ENCODE results near the gene SIX2. TPM values are rescaled to one million over a fixed set of nuclear protein-coding genes. Genes with fewer than 3 reads are reported as not detected.

SIX2 gene
- total and polyA plus RNA-seq, 2 of the 8 experiments (the other 6 are each of a cell fraction or from before 2014, with no cell fraction given): 0.47 to 1.0 TPM

GRCh38 chr2:45047301-45047700 is 38.0 kb upstream of the SIX2 start:
- H2AFZ ChIP-seq (ENCODE audit: low read length): no peak overlapping the region
- no peak overlapping the region for H2BK15ac ChIP-seq (ENCODE audit: low read length)
- no peak overlapping the region for H3K18ac ChIP-seq (ENCODE audit: extremely low read depth, low read length)
- H3K4ac ChIP-seq (replicated peaks; ENCODE audit: insufficient read length, low read depth, low read length): no peak overlapping the region
- H4K5ac ChIP-seq (ENCODE audit: insufficient read length, low read depth, low read length): no peak overlapping the region
- H2BK12ac ChIP-seq (ENCODE audit: low read depth, low read length): no peak overlapping the region
- H3K56ac ChIP-seq (replicated peaks; ENCODE audit: insufficient read length, low read depth, low read length): no peak overlapping the region
- ChIA-PET CTCF (ENCODE audit: partially characterized antibody) (interaction anchor here (2.5 kb wide), 1 partner anchor 9 kb away, joined by 7 read pairs; no protein-coding TSS in a partner anchor), POLR2A (ENCODE audit: partially characterized antibody) (no interaction called here)
- no peaks in the 10 kb centered on the region for H3K23me2 ChIP-seq (ENCODE audit: low read depth, low read length)
- DNase-seq (ENCODE audit: low read depth in 1 of 2, low spot score in 2 of 2) (no peak), FAIRE-seq (no peak)
- no peak overlapping the region for H3K4me2 ChIP-seq (ENCODE audit: insufficient read depth in 1 of 2, low read depth in 2 of 2, low read length in 2 of 2)
- H3K79me1 ChIP-seq (ENCODE audit: low read depth, low read length): no peaks in the 10 kb centered on the region
- no peak overlapping the region for H2BK5ac ChIP-seq (ENCODE audit: low read depth, low read length)
- H3K4me3 ChIP-seq (ENCODE audit: extremely low read depth in 1 of 4, insufficient read depth in 2 of 4, low read depth in 3 of 4, low read length in 4 of 4): no peak overlapping the region
- no peaks in the 10 kb centered on the region for H3K79me2 ChIP-seq (ENCODE audit: control insufficient read depth in 1 of 2, insufficient read depth in 2 of 2, low read length in 2 of 2)
- no peak overlapping the region for H3K9ac ChIP-seq (replicated peaks in 1 of 4; ENCODE audit: extremely low read depth in 1 of 4, low read depth in 3 of 4, low read length in 3 of 4)
- H3K27me3 ChIP-seq (replicated peaks in 1 of 4; ENCODE audit: control insufficient read depth in 3 of 4, extremely low read depth in 1 of 4, insufficient read depth in 3 of 4, low read length in 3 of 4): no peaks in the 10 kb centered on the region
- H2BK20ac ChIP-seq (ENCODE audit: low read length): no peak overlapping the region
- no peak overlapping the region for H2BK120ac ChIP-seq (replicated peaks; ENCODE audit: low read depth, low read length)
- no peak overlapping the region for H3K23ac ChIP-seq (ENCODE audit: insufficient read length)
- no peaks in the 10 kb centered on the region for H4K20me1 ChIP-seq (replicated peaks in 1 of 2; ENCODE audit: control insufficient read depth in 1 of 2, insufficient read depth in 2 of 2, low read length in 2 of 2)
- no peak overlapping the region; the same call in 1 of the 2 replicates for H4K8ac ChIP-seq (ENCODE audit: extremely low read depth, insufficient read depth, low read length)
- H3K14ac ChIP-seq (ENCODE audit: insufficient read length): no peak overlapping the region
- TF ChIP-seq SP4 (IDR thresholded peaks at IDR 0.05; ENCODE audit: low read length): no peak
- TF ChIP-seq CHD2 (IDR thresholded peaks at IDR 0.05; ENCODE audit: low read length): no peak
- no peak for TF ChIP-seq POU5F1 (IDR thresholded peaks at IDR 0.05; ENCODE audit: low read depth, low read length)
- no peak for TF ChIP-seq E2F6 (IDR thresholded peaks at IDR 0.05)
- no peak for TF ChIP-seq JUND (IDR thresholded peaks at IDR 0.05; ENCODE audit: low read length)
- no peak for TF ChIP-seq SIX5 (IDR thresholded peaks at IDR 0.05; ENCODE audit: low read depth, low read length)
- TF ChIP-seq GTF2F1 (IDR thresholded peaks at IDR 0.05; ENCODE audit: borderline replicate concordance, low read depth, low read length): no peak
- no peak overlapping the region for H3K27ac ChIP-seq (ENCODE audit: low read depth, low read length)
- H3K9me3 ChIP-seq (ENCODE audit: insufficient read depth in 2 of 2, low read depth in 1 of 2, low read length in 1 of 2): no peaks in the 10 kb centered on the region
- no peaks in the 10 kb centered on the region for H3K4me1 ChIP-seq (replicated peaks in 1 of 4; ENCODE audit: control insufficient read depth in 3 of 4, insufficient read depth in 4 of 4, low read length in 3 of 4)
- H3K36me3 ChIP-seq (ENCODE audit: control insufficient read depth in 2 of 4, insufficient read depth in 4 of 4, low read length in 3 of 4): no peaks in the 10 kb centered on the region
- no peak overlapping the region for H4K91ac ChIP-seq (replicated peaks; ENCODE audit: insufficient read length, low read length)
- H2AK5ac ChIP-seq (ENCODE audit: low read depth, low read length): no peak overlapping the region
- WGBS, 2 experiments (ENCODE audit: extremely low coverage in 1 of 2, insufficient coverage in 1 of 2, insufficient read length in 1 of 2, insufficient replicate concordance in 2 of 2, low coverage in 1 of 2, low lambda C conversion rate in 2 of 2, missing lambda C conversion rate in 1 of 2): 73% methylated on average over 4 of the region's 4 CpGs; no CpG with 5 or more reads in 1 of the 2 experiments
